Stromal cell of bone marrow (primary cell): Measurements from ENCODE around the gene SEMA6B.
"Not testable (repeated sequence)": the region's sequence is repeated elsewhere in the genome, so short reads cannot be mapped to it uniquely, and the experiment has no call there.

Experiments
- DNase-seq: peaks from one replicate; pipeline ENCODE4 v3.0.0-alpha.2; 2012; ENCODE audit warnings: low read depth

SEMA6B gene

GRCh38 chr19:4547303-4548237 is 11.9 kb downstream of the SEMA6B start:
- no peak for DNase-seq

GRCh38 chr19:4543842-4544647 is 15.4 kb downstream of the SEMA6B start:
- no peak for DNase-seq

- no peak for DNase-seq
Measured at GRCh38 chr19:4542896-4543841, 16.3 kb downstream of the SEMA6B start.

- not testable (repeated sequence) for DNase-seq
Measured at GRCh38 chr19:4541806-4542145, 17.7 kb downstream of the SEMA6B start.

GRCh38 chr19:4541114-4541805 is 18.2 kb downstream of the SEMA6B start:
- no peak for DNase-seq

GRCh38 chr19:4539693-4540581 is 19.5 kb downstream of the SEMA6B start, which contains the start of gene LRG1:
Gene LRG1, minus strand, starts transcription at chr19:4540036. Its CDS starts 23 bp downstream, at chr19:4540013.
- DNase-seq, result no peak

- DNase-seq, result no peak
Measured at GRCh38 chr19:4539169-4539692, 20.3 kb downstream of the SEMA6B start.

GRCh38 chr19:4538601-4538954 is 20.9 kb downstream of the SEMA6B start:
- DNase-seq, result no peak

- no peak for DNase-seq
Measured at GRCh38 chr19:4537953-4538600, 21.4 kb downstream of the SEMA6B start.

- DNase-seq, result no peak
Measured at GRCh38 chr19:4536798-4537197, 22.7 kb downstream of the SEMA6B start.

- no peak for DNase-seq
Measured at GRCh38 chr19:4534836-4535658, 24.4 kb downstream of the SEMA6B start, which contains the start of gene PLIN5. Gene PLIN5, minus strand, starts transcription at chr19:4535224. Its CDS starts 1,150 bp downstream, at chr19:4534074.

GRCh38 chr19:4533835-4534424 is 25.6 kb downstream of the SEMA6B start:
- no peak for DNase-seq

GRCh38 chr19:4533334-4533733 is 26.1 kb downstream of the SEMA6B start:
- no peak for DNase-seq

- DNase-seq, result no peak
Measured at GRCh38 chr19:4531562-4532165, 27.8 kb downstream of the SEMA6B start.

- no peak for DNase-seq
Measured at GRCh38 chr19:4529924-4530522, 29.5 kb downstream of the SEMA6B start.

- DNase-seq, result no peak
Measured at GRCh38 chr19:4528843-4529242, 30.6 kb downstream of the SEMA6B start.

GRCh38 chr19:4527377-4527776 is 32.1 kb downstream of the SEMA6B start:
- DNase-seq, result not testable (repeated sequence)
